ENCODE results near the gene SYNDIG1L.
A peak's percentile ranks its signal among the peaks of the same experiment; 100 is the strongest.

SYNDIG1L gene

DNA sequence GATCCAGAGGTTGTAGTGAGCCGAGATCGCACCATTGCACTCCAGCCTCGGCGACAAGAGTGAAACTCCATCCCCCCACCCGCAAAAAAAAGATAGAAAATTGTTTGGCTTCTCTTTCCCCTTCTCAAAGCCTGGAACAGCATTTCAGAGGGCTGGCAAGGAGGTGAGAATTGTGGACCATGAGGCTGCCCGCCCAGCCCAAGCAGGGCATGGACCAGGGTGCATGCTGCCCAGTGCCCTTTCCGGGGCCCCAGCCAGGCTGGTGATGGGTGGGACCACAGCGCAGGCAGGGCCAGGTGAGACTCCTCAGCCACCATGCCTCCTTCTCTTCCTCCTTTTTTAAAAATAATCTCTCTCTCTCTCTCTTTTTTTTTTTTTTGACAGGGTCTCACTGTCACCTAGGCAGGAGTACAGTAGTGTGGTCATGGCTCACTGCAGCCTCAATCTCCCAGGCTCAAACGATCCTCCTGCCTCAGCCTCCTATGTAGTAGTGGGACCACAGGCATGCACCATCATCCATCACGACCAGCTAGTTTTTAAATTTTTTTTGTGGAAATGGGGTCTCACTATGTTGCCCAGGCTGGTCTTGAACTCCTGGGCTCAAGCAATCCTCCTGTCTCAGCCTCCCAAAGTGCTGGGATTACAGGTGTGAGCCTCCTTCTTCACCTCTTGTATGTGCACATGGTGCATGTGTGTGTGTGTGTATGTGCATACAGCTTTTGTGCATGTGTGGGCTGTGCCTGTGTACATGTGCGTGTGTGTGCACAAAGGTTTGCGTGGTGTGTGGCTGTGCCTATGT is 22.2 kb downstream of the SYNDIG1L start:
- no peak for DNase-seq (ENCODE audit: low read depth)
- TF ChIP-seq CTCF (IDR thresholded peaks at IDR 0.05; ENCODE audit: low read depth, low read length, missing control alignments): no peak
- in situ Hi-C loops (cut with HindIII; ENCODE audit: low sequenced_read_pairs): no loop called here

GRCh38 chr14:74402401-74403251 is 23.4 kb downstream of the SYNDIG1L start:
- no peak for DNase-seq (ENCODE audit: low read depth)

More for the DNA sequence above, 22.2 kb downstream of the SYNDIG1L start:
- H3K4me3 ChIP-seq (ENCODE audit: low read depth, low read length): no peak overlapping the region

DNA sequence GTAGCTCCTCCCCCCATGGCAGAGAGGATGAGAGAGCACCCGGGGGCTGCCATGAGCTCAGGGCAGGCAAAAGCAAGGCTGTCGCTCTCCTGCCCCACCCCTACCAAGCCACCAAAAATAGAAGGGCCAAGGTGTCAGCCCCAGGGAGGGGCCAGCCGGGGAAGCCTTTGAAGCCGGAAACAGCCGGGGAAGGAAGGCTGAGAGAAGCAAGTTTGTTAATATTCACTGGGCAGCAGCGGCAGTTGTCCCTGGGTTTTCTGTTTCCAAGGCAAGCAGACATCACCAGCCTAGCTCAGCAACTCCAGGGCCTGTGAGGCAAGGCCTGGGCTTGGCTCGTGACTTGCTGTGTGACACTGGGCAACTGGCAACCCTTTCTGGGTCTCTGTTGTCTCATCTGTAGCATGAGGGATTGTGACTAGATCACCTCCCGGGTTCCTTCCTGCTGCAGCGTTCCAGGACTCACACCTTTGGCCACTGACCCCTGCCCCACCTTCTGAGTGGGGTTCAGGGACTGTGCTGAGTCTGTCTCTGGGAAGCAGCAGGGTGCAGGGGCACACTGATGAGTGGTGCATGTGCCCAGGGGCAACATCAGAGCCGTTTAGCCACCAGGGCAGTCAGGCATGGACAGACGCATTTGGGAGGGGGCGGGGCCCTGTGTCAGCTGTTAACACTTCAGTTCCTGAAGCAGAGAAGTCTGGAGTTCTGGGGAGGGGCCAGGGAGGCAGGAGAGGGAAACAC is 24.3 kb downstream of the SYNDIG1L start:
- no peak overlapping the region for H3K4me3 ChIP-seq (ENCODE audit: low read depth, low read length)
- TF ChIP-seq CTCF (IDR thresholded peaks at IDR 0.05; ENCODE audit: low read depth, low read length, missing control alignments): no peak
- DNase-seq (ENCODE audit: low read depth): no peak
- in situ Hi-C loops (cut with HindIII; ENCODE audit: low sequenced_read_pairs): no loop called here

More at GRCh38 chr14:74402401-74403251, 23.4 kb downstream of the SYNDIG1L start:
- in situ Hi-C loops (cut with HindIII; ENCODE audit: low sequenced_read_pairs): no loop called here
- H3K4me3 ChIP-seq (ENCODE audit: low read depth, low read length): no peak overlapping the region
- no peak for TF ChIP-seq CTCF (IDR thresholded peaks at IDR 0.05; ENCODE audit: low read depth, low read length, missing control alignments)

DNA sequence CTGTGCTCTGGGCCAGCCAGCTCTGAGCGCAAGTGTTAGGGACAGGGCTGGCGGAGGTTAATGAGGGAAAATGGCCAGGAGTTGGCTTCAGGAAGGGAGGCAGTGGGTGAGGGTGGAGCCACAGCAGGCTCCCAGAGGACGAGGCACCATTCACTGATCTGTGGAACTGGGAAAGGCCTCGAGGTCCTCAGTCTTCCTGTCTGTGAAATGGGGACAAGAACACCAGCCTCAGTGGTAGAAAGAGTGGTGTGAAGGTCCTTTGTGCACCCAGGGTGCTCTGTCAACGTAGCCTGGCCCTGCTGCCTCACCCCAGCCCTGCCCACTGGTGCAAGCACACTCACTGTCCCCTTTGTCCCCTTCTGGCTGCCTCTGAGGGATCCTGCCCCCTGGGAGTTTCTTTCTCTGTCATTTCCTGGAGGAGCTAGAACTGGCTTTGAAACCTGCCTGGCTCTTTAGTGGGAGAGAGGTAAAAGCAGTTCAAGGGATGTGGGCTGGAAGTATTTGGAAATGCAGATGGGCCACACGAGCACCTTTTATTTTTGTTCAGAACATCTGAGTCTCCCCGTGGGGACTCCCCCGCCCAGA is 25.0 kb downstream of the SYNDIG1L start:
- in situ Hi-C loops (cut with HindIII; ENCODE audit: low sequenced_read_pairs): no loop called here
- H3K4me3 ChIP-seq (ENCODE audit: low read depth, low read length): no peak overlapping the region

GRCh38 chr14:74400031-74400685 is 25.9 kb downstream of the SYNDIG1L start:
- DNase-seq (ENCODE audit: low read depth): no peak
- TF ChIP-seq CTCF (IDR thresholded peaks at IDR 0.05; ENCODE audit: low read depth, low read length, missing control alignments): peak; percentile 8

More for the DNA sequence above, 25.0 kb downstream of the SYNDIG1L start:
- no peak for DNase-seq (ENCODE audit: low read depth)
- no peak for TF ChIP-seq CTCF (IDR thresholded peaks at IDR 0.05; ENCODE audit: low read depth, low read length, missing control alignments)

More at GRCh38 chr14:74400031-74400685, 25.9 kb downstream of the SYNDIG1L start:
- H3K4me3 ChIP-seq (ENCODE audit: low read depth, low read length): no peak overlapping the region
- in situ Hi-C loops (cut with HindIII; ENCODE audit: low sequenced_read_pairs): no loop called here
